K562 (cell line): ENCODE measurements around the gene VSIG10. TPM values are rescaled to one million over a fixed set of nuclear protein-coding genes. Genes with fewer than 3 reads are reported as not detected.

ENCODE experiments used
- BDP1 ChIP-seq: IDR thresholded peaks from 3 replicates; pipeline ENCODE4 v1.6.1; 2011; ENCODE audit not compliant: insufficient read length, insufficient read depth
- CBX8 ChIP-seq: fragments of 200-600 bp; sonication (generic); IDR thresholded peaks from 2 replicates; pipeline ENCODE4 v1.6.1; 2012; ENCODE audit warnings: borderline replicate concordance, mixed run types, low read depth, mild to moderate bottlenecking, moderate library complexity, mixed read lengths, low read length, control low read depth, inconsistent platforms; ENCODE audit not compliant: poor library complexity, severe bottlenecking; ENCODE audit errors: extremely low read depth
- CEBPG ChIP-seq, 3 experiments: fragments of 200-800 bp in 1 of 3; sonication (Bioruptor generic) in 1 of 3; sonication (generic) in 1 of 3; formaldehyde crosslinking in 1 of 3; IDR thresholded peaks in 2 of 3; conservative IDR thresholded peaks in 1 of 3; 2 replicates each; pipeline versions ENCODE4 v1.6.1 to v1.8.0; 2016 to 2022; ENCODE audit warnings: missing compliant biosample characterization in 2 of 3, missing genetic modification characterization in 2 of 3, mild to moderate bottlenecking in 1 of 3, missing genetic modification reagents in 1 of 3
- GATAD2B ChIP-seq: fragments of 450-650 bp; IDR thresholded peaks from 2 replicates; pipeline ENCODE4 v1.6.1; 2017; ENCODE audit warnings: mild to moderate bottlenecking, borderline replicate concordance
- GTF2F1 ChIP-seq: IDR thresholded peaks from 2 replicates; pipeline ENCODE4 v1.6.1; 2011; ENCODE audit warnings: low read depth, low read length, improper control_type of control experiment
- NCOA6 ChIP-seq: fragments of 450-650 bp; IDR thresholded peaks from 2 replicates; pipeline ENCODE4 v1.6.1; 2017; ENCODE audit warnings: mild to moderate bottlenecking
- PML ChIP-seq: IDR thresholded peaks from 2 replicates; pipeline ENCODE4 v1.6.1; 2012; ENCODE audit warnings: low read length, inconsistent platforms
- SIN3B ChIP-seq: fragments of 450-650 bp; IDR thresholded peaks from 2 replicates; pipeline ENCODE4 v1.6.1; 2017; ENCODE audit warnings: low read depth, mild to moderate bottlenecking, moderate library complexity
- SREBF1 ChIP-seq: fragments of 150-350 bp; IDR thresholded peaks from 2 replicates; pipeline ENCODE4 v1.6.1; 2014; ENCODE audit warnings: antibody characterized with exemption, low read depth, low read length, borderline replicate concordance
- ZNF444 ChIP-seq: fragments of 250-450 bp; sonication (Bioruptor Pico); IDR thresholded peaks from 2 replicates; pipeline ENCODE4 v1.4.0; 2020; ENCODE audit warnings: mild to moderate bottlenecking, moderate library complexity
- ZNF57 ChIP-seq: fragments of 450-650 bp; formaldehyde crosslinking; IDR thresholded peaks from 2 replicates; pipeline ENCODE4 v1.4.0; 2020; ENCODE audit warnings: mild to moderate bottlenecking, moderate library complexity
- polyA plus RNA-seq, 8 experiments: library from polyadenylated mRNA; depleted of rRNA in 4 of 8; stranded (reverse) in 5 of 8; unstranded in 3 of 8; fragments of >200 nt; fragmentation: Nextera tagmentation in 2 of 8; fragmentation: Illumina TruSeq in 1 of 8; extraction: Ambion mirVana in 2 of 8; extraction: Trizol in 1 of 8; gene quantifications; 2 replicates each; pipeline versions ENCODE4 v1.2.1 to v1.2.3, GENCODE V29; 2011 to 2014; ENCODE audit warnings: inconsistent platforms in 1 of 8, missing spikeins in 1 of 8
- total RNA-seq, 7 experiments: library from RNA; depleted of rRNA in 6 of 7; stranded (reverse); fragments of >200 nt in 6 of 7; fragmentation: Illumina TruSeq in 2 of 7; extraction: Trizol in 2 of 7; gene quantifications; 2 replicates each; pipeline versions ENCODE4 v1.2.1 to v1.2.3, GENCODE V29; 2011 to 2021; ENCODE audit warnings: low replicate concordance in 1 of 7
- TF ChIP-seq, protein P1 (sequence below): fragments of 450-650 bp; formaldehyde crosslinking; IDR thresholded peaks from 2 replicates; pipeline ENCODE4 v1.4.0; 2020; ENCODE audit warnings: mild to moderate bottlenecking, moderate library complexity
- TF ChIP-seq, protein P2 (sequence below): fragments of 250-450 bp; sonication (Bioruptor Pico); IDR thresholded peaks from 2 replicates; pipeline ENCODE4 v1.4.0; 2020
- TF ChIP-seq, protein P3 (sequence below): fragments of 450-650 bp; IDR thresholded peaks from 2 replicates; pipeline ENCODE4 v1.6.1; 2017; ENCODE audit warnings: antibody characterized with exemption, mild to moderate bottlenecking

The VSIG10 gene
- total and polyA plus RNA-seq, 9 of the 15 experiments (the other 6 are each of a cell fraction or from before 2014, with no cell fraction given) = 4.1 to 8.8 (median 4.7) TPM

DNA sequence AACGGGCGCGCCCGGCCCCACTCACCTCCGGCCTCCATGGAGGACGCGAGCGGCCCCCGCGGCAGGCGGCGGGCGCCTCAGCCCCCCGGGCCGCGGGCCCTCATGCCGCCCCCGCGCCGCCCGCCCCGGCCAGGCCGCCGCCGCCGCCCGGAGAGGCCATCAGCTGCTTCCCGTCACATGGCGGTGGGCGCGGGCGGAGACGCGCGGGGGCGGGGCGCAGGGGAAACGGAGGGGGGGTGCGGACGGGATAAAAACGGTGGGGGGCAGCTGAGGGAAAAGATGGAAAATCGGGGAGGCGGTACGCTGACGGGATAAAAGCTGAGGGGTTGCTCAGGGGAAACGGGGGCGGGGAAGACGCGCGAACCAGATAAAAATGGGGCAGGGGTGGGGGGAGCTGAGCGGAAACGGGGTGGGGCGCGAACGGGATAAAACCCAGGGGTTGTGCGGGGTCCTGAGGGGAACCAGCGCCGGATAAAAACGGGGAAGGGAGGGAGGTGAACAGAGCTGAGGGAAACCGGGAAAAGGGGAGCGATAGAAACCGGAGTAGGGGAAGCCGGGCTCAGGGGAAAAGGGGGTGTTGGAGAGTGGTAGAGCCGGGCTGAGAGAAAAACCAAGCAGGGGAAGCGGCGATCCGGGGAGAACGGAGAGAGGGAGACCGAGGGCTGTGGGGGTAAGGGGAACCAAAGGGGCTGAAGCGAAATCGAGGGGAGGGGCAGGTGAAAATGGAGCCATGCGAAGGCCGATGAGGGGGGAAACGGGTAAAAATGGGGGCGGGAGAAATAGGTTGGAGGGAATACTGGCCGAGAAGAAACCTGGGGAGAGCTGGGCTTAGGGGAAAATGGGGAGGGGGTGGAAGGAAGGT, 42.6 kb downstream of the VSIG10 start, which contains the start of gene WSB2 (continued):
- TF ChIP-seq CBX8 (no peak), GATAD2B (no peak), SIN3B (no peak), ZNF57 (CRISPR knock-in tag) (no peak), BDP1 (no peak), CEBPG (CRISPR knock-in tag; IDR thresholded peaks at IDR 0.05) (no peak), CEBPG (tag; conservative IDR thresholded peaks at IDR 0.05 in 1 of 2, IDR thresholded peaks at IDR 0.05 in 1 of 2) (no peak), GTF2F1 (no peak), NCOA6 (no peak), PML (no peak), ZNF444 (CRISPR knock-in tag) (no peak), SREBF1 (no peak)
- TF ChIP-seq, protein P1, sequence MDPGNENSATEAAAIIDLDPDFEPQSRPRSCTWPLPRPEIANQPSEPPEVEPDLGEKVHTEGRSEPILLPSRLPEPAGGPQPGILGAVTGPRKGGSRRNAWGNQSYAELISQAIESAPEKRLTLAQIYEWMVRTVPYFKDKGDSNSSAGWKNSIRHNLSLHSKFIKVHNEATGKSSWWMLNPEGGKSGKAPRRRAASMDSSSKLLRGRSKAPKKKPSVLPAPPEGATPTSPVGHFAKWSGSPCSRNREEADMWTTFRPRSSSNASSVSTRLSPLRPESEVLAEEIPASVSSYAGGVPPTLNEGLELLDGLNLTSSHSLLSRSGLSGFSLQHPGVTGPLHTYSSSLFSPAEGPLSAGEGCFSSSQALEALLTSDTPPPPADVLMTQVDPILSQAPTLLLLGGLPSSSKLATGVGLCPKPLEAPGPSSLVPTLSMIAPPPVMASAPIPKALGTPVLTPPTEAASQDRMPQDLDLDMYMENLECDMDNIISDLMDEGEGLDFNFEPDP (CRISPR knock-in tag) = no peak
- TF ChIP-seq, protein P2, sequence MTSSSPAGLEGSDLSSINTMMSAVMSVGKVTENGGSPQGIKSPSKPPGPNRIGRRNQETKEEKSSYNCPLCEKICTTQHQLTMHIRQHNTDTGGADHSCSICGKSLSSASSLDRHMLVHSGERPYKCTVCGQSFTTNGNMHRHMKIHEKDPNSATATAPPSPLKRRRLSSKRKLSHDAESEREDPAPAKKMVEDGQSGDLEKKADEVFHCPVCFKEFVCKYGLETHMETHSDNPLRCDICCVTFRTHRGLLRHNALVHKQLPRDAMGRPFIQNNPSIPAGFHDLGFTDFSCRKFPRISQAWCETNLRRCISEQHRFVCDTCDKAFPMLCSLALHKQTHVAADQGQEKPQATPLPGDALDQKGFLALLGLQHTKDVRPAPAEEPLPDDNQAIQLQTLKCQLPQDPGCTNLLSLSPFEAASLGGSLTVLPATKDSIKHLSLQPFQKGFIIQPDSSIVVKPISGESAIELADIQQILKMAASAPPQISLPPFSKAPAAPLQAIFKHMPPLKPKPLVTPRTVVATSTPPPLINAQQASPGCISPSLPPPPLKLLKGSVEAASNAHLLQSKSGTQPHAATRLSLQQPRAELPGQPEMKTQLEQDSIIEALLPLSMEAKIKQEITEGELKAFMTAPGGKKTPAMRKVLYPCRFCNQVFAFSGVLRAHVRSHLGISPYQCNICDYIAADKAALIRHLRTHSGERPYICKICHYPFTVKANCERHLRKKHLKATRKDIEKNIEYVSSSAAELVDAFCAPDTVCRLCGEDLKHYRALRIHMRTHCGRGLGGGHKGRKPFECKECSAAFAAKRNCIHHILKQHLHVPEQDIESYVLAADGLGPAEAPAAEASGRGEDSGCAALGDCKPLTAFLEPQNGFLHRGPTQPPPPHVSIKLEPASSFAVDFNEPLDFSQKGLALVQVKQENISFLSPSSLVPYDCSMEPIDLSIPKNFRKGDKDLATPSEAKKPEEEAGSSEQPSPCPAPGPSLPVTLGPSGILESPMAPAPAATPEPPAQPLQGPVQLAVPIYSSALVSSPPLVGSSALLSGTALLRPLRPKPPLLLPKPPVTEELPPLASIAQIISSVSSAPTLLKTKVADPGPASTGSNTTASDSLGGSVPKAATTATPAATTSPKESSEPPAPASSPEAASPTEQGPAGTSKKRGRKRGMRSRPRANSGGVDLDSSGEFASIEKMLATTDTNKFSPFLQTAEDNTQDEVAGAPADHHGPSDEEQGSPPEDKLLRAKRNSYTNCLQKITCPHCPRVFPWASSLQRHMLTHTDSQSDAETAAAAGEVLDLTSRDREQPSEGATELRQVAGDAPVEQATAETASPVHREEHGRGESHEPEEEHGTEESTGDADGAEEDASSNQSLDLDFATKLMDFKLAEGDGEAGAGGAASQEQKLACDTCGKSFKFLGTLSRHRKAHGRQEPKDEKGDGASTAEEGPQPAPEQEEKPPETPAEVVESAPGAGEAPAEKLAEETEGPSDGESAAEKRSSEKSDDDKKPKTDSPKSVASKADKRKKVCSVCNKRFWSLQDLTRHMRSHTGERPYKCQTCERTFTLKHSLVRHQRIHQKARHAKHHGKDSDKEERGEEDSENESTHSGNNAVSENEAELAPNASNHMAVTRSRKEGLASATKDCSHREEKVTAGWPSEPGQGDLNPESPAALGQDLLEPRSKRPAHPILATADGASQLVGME (CRISPR knock-in tag) = no peak
- TF ChIP-seq, protein P3, sequence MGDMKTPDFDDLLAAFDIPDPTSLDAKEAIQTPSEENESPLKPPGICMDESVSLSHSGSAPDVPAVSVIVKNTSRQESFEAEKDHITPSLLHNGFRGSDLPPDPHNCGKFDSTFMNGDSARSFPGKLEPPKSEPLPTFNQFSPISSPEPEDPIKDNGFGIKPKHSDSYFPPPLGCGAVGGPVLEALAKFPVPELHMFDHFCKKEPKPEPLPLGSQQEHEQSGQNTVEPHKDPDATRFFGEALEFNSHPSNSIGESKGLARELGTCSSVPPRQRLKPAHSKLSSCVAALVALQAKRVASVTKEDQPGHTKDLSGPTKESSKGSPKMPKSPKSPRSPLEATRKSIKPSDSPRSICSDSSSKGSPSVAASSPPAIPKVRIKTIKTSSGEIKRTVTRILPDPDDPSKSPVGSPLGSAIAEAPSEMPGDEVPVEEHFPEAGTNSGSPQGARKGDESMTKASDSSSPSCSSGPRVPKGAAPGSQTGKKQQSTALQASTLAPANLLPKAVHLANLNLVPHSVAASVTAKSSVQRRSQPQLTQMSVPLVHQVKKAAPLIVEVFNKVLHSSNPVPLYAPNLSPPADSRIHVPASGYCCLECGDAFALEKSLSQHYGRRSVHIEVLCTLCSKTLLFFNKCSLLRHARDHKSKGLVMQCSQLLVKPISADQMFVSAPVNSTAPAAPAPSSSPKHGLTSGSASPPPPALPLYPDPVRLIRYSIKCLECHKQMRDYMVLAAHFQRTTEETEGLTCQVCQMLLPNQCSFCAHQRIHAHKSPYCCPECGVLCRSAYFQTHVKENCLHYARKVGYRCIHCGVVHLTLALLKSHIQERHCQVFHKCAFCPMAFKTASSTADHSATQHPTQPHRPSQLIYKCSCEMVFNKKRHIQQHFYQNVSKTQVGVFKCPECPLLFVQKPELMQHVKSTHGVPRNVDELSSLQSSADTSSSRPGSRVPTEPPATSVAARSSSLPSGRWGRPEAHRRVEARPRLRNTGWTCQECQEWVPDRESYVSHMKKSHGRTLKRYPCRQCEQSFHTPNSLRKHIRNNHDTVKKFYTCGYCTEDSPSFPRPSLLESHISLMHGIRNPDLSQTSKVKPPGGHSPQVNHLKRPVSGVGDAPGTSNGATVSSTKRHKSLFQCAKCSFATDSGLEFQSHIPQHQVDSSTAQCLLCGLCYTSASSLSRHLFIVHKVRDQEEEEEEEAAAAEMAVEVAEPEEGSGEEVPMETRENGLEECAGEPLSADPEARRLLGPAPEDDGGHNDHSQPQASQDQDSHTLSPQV = no peak
